WTC11 (cell line): ENCODE results near the gene IFT88.

ENCODE experiments used
- ETV6 ChIP-seq: sonication (generic); formaldehyde crosslinking; IDR thresholded peaks from 2 replicates; pipeline ENCODE4 v1.8.1; 2022; ENCODE audit warnings: mild to moderate bottlenecking, missing genetic modification reagents
- GRHL2 ChIP-seq: fragments of 250-450 bp; sonication (Bioruptor Pico); IDR thresholded peaks from 2 replicates; pipeline ENCODE4 v1.8.0; 2022; ENCODE audit warnings: mild to moderate bottlenecking, moderate library complexity; ENCODE audit not compliant: insufficient replicate concordance, severe bottlenecking
- IRF2 ChIP-seq: sonication (generic); formaldehyde crosslinking; IDR thresholded peaks from 2 replicates; pipeline ENCODE4 v1.8.0; 2022; ENCODE audit warnings: low read depth, missing genetic modification reagents, borderline replicate concordance
- KAT7 ChIP-seq: sonication (generic); formaldehyde crosslinking; IDR thresholded peaks from 2 replicates; pipeline ENCODE4 v1.8.1; 2023; ENCODE audit warnings: missing genetic modification reagents, mild to moderate bottlenecking, borderline replicate concordance
- TF ChIP-seq, protein P1 (sequence below): fragments of 200-600 bp; IDR thresholded peaks from 2 replicates; pipeline ENCODE4 v1.8.0; 2022; ENCODE audit warnings: antibody characterized with exemption
- TF ChIP-seq, protein P2 (sequence below): sonication (generic); formaldehyde crosslinking; IDR thresholded peaks from 2 replicates; pipeline ENCODE4 v1.8.1; 2022; ENCODE audit warnings: mild to moderate bottlenecking, moderate library complexity, missing genetic modification reagents
- TF ChIP-seq, protein P3 (sequence below): sonication (generic); formaldehyde crosslinking; IDR thresholded peaks from 2 replicates; pipeline ENCODE4 v1.8.1; 2022; ENCODE audit warnings: missing genetic modification reagents, borderline replicate concordance

DNA sequence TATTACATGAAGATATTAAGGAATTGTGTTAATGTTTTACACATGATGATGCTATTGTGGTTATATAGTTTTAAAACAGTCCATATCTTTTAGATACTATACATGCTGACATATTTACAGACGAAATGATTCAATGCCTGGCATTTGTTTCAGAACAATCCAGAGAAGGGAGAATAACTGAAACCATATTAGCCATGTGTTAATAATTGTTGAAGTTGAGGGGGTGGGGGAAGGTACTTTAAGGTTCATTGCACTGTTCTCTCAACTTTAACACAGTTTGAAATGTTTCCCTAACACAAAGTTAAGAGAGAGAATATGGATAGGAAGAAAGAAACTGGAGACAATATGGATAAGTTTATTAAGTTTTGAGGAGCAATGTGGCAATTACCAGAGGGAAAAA, 47.1 kb upstream of the IFT88 start:
- TF ChIP-seq, protein P1, sequence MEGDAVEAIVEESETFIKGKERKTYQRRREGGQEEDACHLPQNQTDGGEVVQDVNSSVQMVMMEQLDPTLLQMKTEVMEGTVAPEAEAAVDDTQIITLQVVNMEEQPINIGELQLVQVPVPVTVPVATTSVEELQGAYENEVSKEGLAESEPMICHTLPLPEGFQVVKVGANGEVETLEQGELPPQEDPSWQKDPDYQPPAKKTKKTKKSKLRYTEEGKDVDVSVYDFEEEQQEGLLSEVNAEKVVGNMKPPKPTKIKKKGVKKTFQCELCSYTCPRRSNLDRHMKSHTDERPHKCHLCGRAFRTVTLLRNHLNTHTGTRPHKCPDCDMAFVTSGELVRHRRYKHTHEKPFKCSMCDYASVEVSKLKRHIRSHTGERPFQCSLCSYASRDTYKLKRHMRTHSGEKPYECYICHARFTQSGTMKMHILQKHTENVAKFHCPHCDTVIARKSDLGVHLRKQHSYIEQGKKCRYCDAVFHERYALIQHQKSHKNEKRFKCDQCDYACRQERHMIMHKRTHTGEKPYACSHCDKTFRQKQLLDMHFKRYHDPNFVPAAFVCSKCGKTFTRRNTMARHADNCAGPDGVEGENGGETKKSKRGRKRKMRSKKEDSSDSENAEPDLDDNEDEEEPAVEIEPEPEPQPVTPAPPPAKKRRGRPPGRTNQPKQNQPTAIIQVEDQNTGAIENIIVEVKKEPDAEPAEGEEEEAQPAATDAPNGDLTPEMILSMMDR, result no peak
- no peak for TF ChIP-seq ETV6 (CRISPR knock-in tag)
- no peak for TF ChIP-seq KAT7 (CRISPR knock-in tag)
- TF ChIP-seq GRHL2 (CRISPR knock-in tag), result no peak
- TF ChIP-seq, protein P2, sequence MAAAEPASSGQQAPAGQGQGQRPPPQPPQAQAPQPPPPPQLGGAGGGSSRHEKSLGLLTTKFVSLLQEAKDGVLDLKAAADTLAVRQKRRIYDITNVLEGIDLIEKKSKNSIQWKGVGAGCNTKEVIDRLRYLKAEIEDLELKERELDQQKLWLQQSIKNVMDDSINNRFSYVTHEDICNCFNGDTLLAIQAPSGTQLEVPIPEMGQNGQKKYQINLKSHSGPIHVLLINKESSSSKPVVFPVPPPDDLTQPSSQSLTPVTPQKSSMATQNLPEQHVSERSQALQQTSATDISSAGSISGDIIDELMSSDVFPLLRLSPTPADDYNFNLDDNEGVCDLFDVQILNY (CRISPR knock-in tag), result no peak
- no peak for TF ChIP-seq IRF2 (CRISPR knock-in tag)
- TF ChIP-seq, protein P3, sequence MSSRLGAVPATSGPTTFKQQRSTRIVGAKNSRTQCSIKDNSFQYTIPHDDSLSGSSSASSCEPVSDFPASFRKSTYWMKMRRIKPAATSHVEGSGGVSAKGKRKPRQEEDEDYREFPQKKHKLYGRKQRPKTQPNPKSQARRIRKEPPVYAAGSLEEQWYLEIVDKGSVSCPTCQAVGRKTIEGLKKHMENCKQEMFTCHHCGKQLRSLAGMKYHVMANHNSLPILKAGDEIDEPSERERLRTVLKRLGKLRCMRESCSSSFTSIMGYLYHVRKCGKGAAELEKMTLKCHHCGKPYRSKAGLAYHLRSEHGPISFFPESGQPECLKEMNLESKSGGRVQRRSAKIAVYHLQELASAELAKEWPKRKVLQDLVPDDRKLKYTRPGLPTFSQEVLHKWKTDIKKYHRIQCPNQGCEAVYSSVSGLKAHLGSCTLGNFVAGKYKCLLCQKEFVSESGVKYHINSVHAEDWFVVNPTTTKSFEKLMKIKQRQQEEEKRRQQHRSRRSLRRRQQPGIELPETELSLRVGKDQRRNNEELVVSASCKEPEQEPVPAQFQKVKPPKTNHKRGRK (CRISPR knock-in tag), result no peak
